Vagina (tissue), 2 donors: ENCODE data around the gene PLA2G4A. TPM values are rescaled to one million over a fixed set of nuclear protein-coding genes. Genes with fewer than 3 reads are reported as not detected.

ENCODE experiments used
- DNase-seq, 2 donors: peaks; one replicate each; pipeline ENCODE4 v3.0.0-alpha.2; 2017; ENCODE audit errors: extremely low spot score in 2 of 2
- H3K27ac ChIP-seq: fragments of 200-600 bp; sonication (generic); one replicate; pipeline ENCODE4 v1.5.1; 2019
- H3K27me3 ChIP-seq: fragments of 200-600 bp; sonication (generic); one replicate; pipeline ENCODE4 v1.5.1; 2019
- H3K36me3 ChIP-seq, 2 donors: fragments of 200-600 bp; sonication (generic); one replicate each; pipeline ENCODE4 v1.5.1; 2017 to 2019
- H3K4me1 ChIP-seq: fragments of 200-600 bp; sonication (generic); one replicate; pipeline ENCODE4 v1.5.1; 2019
- H3K4me3 ChIP-seq, 2 donors: fragments of 200-600 bp; sonication (generic); 1 replicate in 1 of 2; 2 replicates in 1 of 2; pipeline ENCODE4 v1.5.1; 2016 to 2019
- H3K9me3 ChIP-seq: fragments of 200-600 bp; sonication (generic); one replicate; pipeline ENCODE4 v1.5.1; 2019
- POLR2A ChIP-seq, 2 donors: fragments of 450-650 bp; IDR thresholded peaks; one replicate each; pipeline ENCODE4 v1.6.1; 2017; ENCODE audit warnings: antibody characterized with exemption in 2 of 2, mild to moderate bottlenecking in 2 of 2, moderate library complexity in 2 of 2
- POLR2AphosphoS5 ChIP-seq, 2 donors: sonication (generic); formaldehyde crosslinking; IDR thresholded peaks; one replicate each; pipeline ENCODE4 v1.9.0; 2017; ENCODE audit warnings: antibody characterized with exemption in 2 of 2, mild to moderate bottlenecking in 2 of 2, low read depth in 1 of 2; ENCODE audit not compliant: insufficient read depth in 1 of 2
- intact Hi-C: fragments of 100-400 bp; cut with DNase I; formaldehyde crosslinking; loops from one replicate; pipeline ENCODE4 v1.15.1; 2023
- total RNA-seq: library from RNA; depleted of rRNA; stranded (reverse); fragments of >200 nt; gene quantifications from one replicate; pipeline ENCODE4 v1.2.3, GENCODE V29; 2016
- TF ChIP-seq, protein P1 (sequence below), 3 experiments: fragments of 450-650 bp in 2 of 3; fragments of 200-600 bp in 1 of 3; sonication (generic) in 1 of 3; IDR thresholded peaks; one replicate each; pipeline ENCODE4 v1.5.1; 2017 to 2019; ENCODE audit warnings: antibody characterized with exemption in 3 of 3, mild to moderate bottlenecking in 2 of 3, moderate library complexity in 2 of 3

PLA2G4A gene
- total RNA-seq, 1 donor from 2014 or later: 12.5 TPM

DNA sequence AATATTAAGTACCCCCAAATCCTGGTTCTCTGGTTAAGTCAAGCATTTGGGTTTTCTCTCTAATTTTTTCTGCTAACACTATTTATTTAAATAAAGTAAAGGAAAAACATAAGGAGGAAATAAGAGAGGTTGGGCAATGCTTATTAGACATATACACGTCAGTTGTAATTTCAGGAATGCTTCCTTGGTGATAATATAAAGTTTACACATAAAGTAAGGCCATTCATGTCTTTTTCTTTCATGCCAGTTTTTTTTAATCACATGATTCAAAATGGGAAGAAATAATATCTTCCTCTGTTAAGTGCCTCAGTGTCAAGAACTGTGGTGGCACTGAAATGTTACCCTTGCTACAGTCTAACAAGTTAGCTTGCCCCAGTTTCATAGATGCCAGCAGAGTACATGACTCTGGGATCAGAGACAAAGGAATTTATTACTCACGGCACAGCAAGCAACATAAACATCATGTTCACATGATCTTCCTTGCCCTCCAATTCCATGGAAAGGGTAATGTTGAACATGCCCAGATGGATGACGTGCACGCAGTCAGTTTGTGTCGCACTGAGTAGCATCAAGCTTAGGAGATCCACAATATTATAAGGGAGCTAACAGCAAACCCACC is 184.9 kb downstream of the PLA2G4A start:
- DNase-seq: no peak
- Histone ChIP-seq H3K27ac (no peak overlapping the region), H3K27me3 (no peaks in the 10 kb centered on the region), H3K36me3 (no peaks in the 10 kb centered on the region), H3K4me3 (no peak overlapping the region), H3K4me1 (no peaks in the 10 kb centered on the region), H3K9me3 (no peaks in the 10 kb centered on the region)
- TF ChIP-seq POLR2A (IDR thresholded peaks at IDR 0.05): no peak
- TF ChIP-seq, protein P1, sequence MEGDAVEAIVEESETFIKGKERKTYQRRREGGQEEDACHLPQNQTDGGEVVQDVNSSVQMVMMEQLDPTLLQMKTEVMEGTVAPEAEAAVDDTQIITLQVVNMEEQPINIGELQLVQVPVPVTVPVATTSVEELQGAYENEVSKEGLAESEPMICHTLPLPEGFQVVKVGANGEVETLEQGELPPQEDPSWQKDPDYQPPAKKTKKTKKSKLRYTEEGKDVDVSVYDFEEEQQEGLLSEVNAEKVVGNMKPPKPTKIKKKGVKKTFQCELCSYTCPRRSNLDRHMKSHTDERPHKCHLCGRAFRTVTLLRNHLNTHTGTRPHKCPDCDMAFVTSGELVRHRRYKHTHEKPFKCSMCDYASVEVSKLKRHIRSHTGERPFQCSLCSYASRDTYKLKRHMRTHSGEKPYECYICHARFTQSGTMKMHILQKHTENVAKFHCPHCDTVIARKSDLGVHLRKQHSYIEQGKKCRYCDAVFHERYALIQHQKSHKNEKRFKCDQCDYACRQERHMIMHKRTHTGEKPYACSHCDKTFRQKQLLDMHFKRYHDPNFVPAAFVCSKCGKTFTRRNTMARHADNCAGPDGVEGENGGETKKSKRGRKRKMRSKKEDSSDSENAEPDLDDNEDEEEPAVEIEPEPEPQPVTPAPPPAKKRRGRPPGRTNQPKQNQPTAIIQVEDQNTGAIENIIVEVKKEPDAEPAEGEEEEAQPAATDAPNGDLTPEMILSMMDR (IDR thresholded peaks at IDR 0.05): no peak
- intact Hi-C loops: no loop called here

DNA sequence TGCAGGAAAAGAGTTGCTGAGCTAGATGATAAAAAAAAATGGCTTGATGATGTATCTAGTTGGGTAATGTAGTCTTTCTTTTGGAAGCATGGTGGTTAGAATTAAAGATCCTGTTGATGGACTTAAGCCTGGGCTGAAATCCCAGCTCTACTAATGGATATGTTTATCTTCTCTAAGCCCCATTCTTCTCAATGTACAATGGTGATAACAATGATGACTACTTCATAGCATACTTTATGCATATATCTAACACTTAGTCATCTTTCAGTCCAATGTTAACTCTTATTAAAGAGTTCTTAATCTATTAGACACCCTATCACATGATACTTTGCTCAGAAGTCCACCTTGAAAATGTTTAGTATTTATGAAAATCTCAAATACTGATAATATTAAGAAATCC is 189.5 kb downstream of the PLA2G4A start:
- TF ChIP-seq POLR2A (IDR thresholded peaks at IDR 0.05) (no peak), POLR2AphosphoS5 (IDR thresholded peaks at IDR 0.05; ENCODE audit: insufficient read depth in 1 of 2, low read depth in 1 of 2) (no peak)
- TF ChIP-seq, protein P1 (IDR thresholded peaks at IDR 0.05): no peak
- Histone ChIP-seq H3K27ac (no peak overlapping the region), H3K9me3 (no peaks in the 10 kb centered on the region), H3K4me3 (no peak overlapping the region), H3K36me3 (no peaks in the 10 kb centered on the region), H3K4me1 (no peaks in the 10 kb centered on the region), H3K27me3 (no peaks in the 10 kb centered on the region)
- no peak for DNase-seq
- intact Hi-C loops: no loop called here

DNA sequence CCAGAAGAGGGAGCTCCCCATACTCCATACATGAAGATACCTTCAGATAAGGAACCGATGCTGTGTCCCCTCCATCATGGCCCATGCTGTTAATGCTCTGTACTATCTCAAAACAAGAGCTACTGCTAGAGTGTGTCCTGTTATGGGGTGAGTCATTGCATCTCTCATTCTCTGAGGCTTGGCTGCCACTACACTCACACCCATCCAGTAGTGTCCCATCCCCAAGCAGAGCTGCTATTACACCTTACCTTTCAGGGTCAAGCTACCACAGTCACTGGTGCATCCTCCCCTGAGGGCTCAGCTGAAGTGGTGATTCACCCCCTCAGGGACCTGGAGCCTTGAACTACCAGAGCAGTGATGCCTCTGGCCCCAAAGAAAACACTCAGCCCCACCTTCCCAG is 198.5 kb downstream of the PLA2G4A start:
- no peaks in the 10 kb centered on the region for H3K4me1 ChIP-seq
- intact Hi-C loops: no loop called here
- H3K27me3 ChIP-seq: no peaks in the 10 kb centered on the region
- no peaks in the 10 kb centered on the region for H3K36me3 ChIP-seq
- no peak for DNase-seq
- no peak overlapping the region for H3K27ac ChIP-seq
- no peak overlapping the region for H3K4me3 ChIP-seq
- no peak for TF ChIP-seq POLR2AphosphoS5 (IDR thresholded peaks at IDR 0.05; ENCODE audit: insufficient read depth in 1 of 2, low read depth in 1 of 2)
- TF ChIP-seq POLR2A (IDR thresholded peaks at IDR 0.05): no peak
- TF ChIP-seq, protein P1 (IDR thresholded peaks at IDR 0.05): no peak
- no peaks in the 10 kb centered on the region for H3K9me3 ChIP-seq

DNA sequence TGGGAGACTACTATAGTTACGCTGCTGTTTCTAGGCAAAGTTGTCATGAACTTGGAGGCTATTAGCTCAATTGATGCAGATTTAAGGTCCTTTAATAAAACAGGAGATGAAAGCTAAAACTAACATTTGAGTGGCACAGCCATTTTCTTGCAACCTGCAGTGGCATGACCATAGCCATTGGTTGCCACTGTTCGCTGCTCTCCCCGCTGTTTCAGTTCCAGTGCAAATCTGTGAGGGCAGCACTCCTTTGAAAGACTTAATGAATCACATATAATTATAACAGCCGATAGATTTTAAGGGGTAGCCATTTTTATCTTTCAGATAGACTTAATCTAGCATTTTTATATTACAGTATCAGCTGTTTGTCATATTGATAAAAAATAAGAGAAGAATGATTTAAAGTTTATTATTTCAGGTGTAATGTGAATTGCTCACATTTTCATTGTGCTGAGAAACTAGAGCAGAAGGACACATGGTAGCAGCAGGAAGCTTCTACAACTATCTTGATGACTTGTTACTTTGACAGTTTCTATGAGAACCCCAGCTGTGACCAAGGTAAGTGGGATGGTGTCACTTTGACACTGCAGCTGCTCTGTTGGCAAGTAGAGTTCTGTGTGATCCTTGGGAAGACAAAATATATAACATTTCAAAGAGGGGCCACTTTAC is 203.7 kb downstream of the PLA2G4A start:
- Histone ChIP-seq H3K4me3 (no peak overlapping the region), H3K36me3 (no peaks in the 10 kb centered on the region), H3K27me3 (no peaks in the 10 kb centered on the region), H3K9me3 (no peaks in the 10 kb centered on the region), H3K4me1 (no peaks in the 10 kb centered on the region), H3K27ac (no peak overlapping the region)
- DNase-seq: no peak
- TF ChIP-seq POLR2A (IDR thresholded peaks at IDR 0.05) (no peak), POLR2AphosphoS5 (IDR thresholded peaks at IDR 0.05; ENCODE audit: insufficient read depth in 1 of 2, low read depth in 1 of 2) (no peak)
- TF ChIP-seq, protein P1 (IDR thresholded peaks at IDR 0.05): no peak
- intact Hi-C loops: no loop called here

DNA sequence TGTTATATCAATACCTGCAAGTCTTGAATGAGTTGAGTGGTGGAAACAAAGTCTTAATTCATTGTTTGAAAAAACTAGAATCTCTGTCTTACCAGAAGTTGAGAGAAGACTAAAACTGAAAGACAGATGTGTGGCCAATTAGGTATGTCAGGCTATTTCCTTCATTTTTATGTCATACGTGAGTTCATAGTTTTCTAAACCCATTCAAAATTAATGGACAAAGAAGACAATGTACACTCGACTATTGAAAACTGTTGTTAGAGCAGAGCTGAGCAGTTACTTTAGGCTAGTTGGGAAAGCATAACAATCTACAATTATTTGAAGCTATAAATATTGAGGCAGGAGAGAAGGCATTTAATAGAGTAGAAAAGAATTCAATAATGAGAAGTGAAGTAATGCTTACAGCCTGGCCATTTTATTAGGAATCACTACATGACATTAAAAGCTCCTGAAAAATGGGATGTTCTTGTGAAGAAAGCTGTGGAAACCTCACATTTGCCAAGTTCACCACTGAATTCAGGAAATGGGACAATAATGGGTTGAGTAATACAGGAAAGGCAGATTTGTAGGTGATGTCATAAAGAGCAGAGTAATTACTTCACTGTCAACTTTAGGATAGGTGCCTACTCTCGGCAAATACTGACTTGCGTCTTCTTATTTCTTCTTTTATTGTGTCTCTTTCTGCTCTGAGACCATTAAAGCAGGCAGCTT is 204.4 kb downstream of the PLA2G4A start:
- no peaks in the 10 kb centered on the region for H3K27me3 ChIP-seq
- no peaks in the 10 kb centered on the region for H3K9me3 ChIP-seq
- intact Hi-C loops: no loop called here
- H3K4me3 ChIP-seq: no peak overlapping the region
- H3K4me1 ChIP-seq: no peaks in the 10 kb centered on the region
- no peak for DNase-seq
- no peaks in the 10 kb centered on the region for H3K36me3 ChIP-seq
- TF ChIP-seq POLR2AphosphoS5 (IDR thresholded peaks at IDR 0.05; ENCODE audit: insufficient read depth in 1 of 2, low read depth in 1 of 2) (no peak), POLR2A (IDR thresholded peaks at IDR 0.05) (no peak)
- TF ChIP-seq, protein P1 (IDR thresholded peaks at IDR 0.05): no peak
- H3K27ac ChIP-seq: no peak overlapping the region
